ENCODE measurements around the gene UFSP2. TPM values are rescaled to one million over a fixed set of nuclear protein-coding genes. Genes with fewer than 3 reads are reported as not detected.

Gene UFSP2
- total RNA-seq, 4 donors from 2014 or later: 36.7 to 49.0 (median 40.6) TPM

DNA sequence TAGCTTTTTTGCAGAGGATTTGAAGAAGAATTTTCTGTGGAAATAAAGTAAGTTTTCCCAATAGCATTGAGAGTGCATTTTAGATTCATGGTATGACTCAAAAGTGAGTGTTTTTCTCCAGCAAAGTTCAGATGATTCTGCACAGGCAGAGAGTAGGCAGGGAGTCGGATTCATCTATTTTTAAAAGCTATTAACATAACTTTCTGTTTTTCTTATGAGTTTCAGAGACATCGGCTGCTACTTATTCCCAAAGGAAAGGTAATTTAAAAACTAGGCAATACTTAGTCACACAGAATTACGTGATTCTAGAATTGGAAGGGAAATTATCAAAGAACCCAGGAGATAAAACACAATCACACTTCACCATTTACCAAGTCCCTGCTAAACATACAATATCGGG lies 41.3 kb upstream of the UFSP2 start:
- no peak overlapping the region for H3K4me3 ChIP-seq
- TF ChIP-seq POLR2AphosphoS5 (IDR thresholded peaks at IDR 0.05): no peak
- TF ChIP-seq, protein P1, sequence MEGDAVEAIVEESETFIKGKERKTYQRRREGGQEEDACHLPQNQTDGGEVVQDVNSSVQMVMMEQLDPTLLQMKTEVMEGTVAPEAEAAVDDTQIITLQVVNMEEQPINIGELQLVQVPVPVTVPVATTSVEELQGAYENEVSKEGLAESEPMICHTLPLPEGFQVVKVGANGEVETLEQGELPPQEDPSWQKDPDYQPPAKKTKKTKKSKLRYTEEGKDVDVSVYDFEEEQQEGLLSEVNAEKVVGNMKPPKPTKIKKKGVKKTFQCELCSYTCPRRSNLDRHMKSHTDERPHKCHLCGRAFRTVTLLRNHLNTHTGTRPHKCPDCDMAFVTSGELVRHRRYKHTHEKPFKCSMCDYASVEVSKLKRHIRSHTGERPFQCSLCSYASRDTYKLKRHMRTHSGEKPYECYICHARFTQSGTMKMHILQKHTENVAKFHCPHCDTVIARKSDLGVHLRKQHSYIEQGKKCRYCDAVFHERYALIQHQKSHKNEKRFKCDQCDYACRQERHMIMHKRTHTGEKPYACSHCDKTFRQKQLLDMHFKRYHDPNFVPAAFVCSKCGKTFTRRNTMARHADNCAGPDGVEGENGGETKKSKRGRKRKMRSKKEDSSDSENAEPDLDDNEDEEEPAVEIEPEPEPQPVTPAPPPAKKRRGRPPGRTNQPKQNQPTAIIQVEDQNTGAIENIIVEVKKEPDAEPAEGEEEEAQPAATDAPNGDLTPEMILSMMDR (IDR thresholded peaks at IDR 0.05): no peak
- no peak for TF ChIP-seq POLR2A (IDR thresholded peaks at IDR 0.05; ENCODE audit: low read depth)
- no peak for TF ChIP-seq EP300 (IDR thresholded peaks at IDR 0.05)
- H3K27ac ChIP-seq (replicated peaks in 1 of 4): no peak overlapping the region
- H3K9me3 ChIP-seq: no peaks in the 10 kb centered on the region
- no peak for DNase-seq (ENCODE audit: extremely low spot score)
- H3K4me1 ChIP-seq: peaks cover 7 to 16% (median 13%) of the 10 kb centered on the region in 4 donors
- 55% methylated on average over 4 of the region's 4 CpGs for WGBS
- H3K27me3 ChIP-seq: peaks cover 0 to 4% (median 0%) of the 10 kb centered on the region in 4 donors
- intact Hi-C loops (cut with DNase I): loop anchor here (5.0 kb wide), 1 partner anchor 40 kb away; the partner anchor contains the start of gene UFSP2
- no peaks in the 10 kb centered on the region for H3K36me3 ChIP-seq

- 93% methylated on average over 3 of the region's 3 CpGs for WGBS
- TF ChIP-seq EP300 (IDR thresholded peaks at IDR 0.05) (no peak), POLR2AphosphoS5 (IDR thresholded peaks at IDR 0.05) (no peak), POLR2A (IDR thresholded peaks at IDR 0.05; ENCODE audit: low read depth) (no peak)
- TF ChIP-seq, protein P1 (IDR thresholded peaks at IDR 0.05): no peak
- intact Hi-C loops (cut with DNase I): loop anchor here (5.0 kb wide), 1 partner anchor 38 kb away; the partner anchor contains the start of gene UFSP2
- H3K36me3 ChIP-seq: no peaks in the 10 kb centered on the region
- no peak for DNase-seq (ENCODE audit: extremely low spot score)
- H3K27ac ChIP-seq (replicated peaks in 1 of 4): no peak overlapping the region
- H3K4me1 ChIP-seq: peaks cover 4 to 11% (median 10%) of the 10 kb centered on the region in 4 donors
- H3K27me3 ChIP-seq: no peaks in the 10 kb centered on the region
- no peaks in the 10 kb centered on the region for H3K9me3 ChIP-seq
- H3K4me3 ChIP-seq: no peak overlapping the region
These were observed 39.9 kb upstream of the UFSP2 start for GRCh38 chr4:185465707-185466106.

GRCh38 chr4:185464887-185465286 lies 39.1 kb upstream of the UFSP2 start:
- H3K36me3 ChIP-seq: no peaks in the 10 kb centered on the region
- H3K4me3 ChIP-seq: no peak overlapping the region
- TF ChIP-seq POLR2AphosphoS5 (IDR thresholded peaks at IDR 0.05) (no peak), POLR2A (IDR thresholded peaks at IDR 0.05; ENCODE audit: low read depth) (no peak), EP300 (IDR thresholded peaks at IDR 0.05) (no peak)
- TF ChIP-seq, protein P1 (IDR thresholded peaks at IDR 0.05): no peak
- no peak for DNase-seq (ENCODE audit: extremely low spot score)
- H3K9me3 ChIP-seq: no peaks in the 10 kb centered on the region
- peaks cover 0 to 4% (median 2%) of the 10 kb centered on the region in 4 donors for H3K4me1 ChIP-seq
- no peak overlapping the region for H3K27ac ChIP-seq (replicated peaks in 1 of 4)
- H3K27me3 ChIP-seq: no peaks in the 10 kb centered on the region
- whole genome bisulfite sequencing: 3% methylated on average over 1 of the region's 1 CpG
- intact Hi-C loops (cut with DNase I): loop anchor here (5.0 kb wide), 1 partner anchor 38 kb away; the partner anchor contains the start of gene UFSP2

- H3K27me3 ChIP-seq: no peaks in the 10 kb centered on the region
- no peaks in the 10 kb centered on the region for H3K9me3 ChIP-seq
- TF ChIP-seq POLR2AphosphoS5 (IDR thresholded peaks at IDR 0.05) (no peak), EP300 (IDR thresholded peaks at IDR 0.05) (no peak), POLR2A (IDR thresholded peaks at IDR 0.05; ENCODE audit: low read depth) (no peak)
- TF ChIP-seq, protein P1 (IDR thresholded peaks at IDR 0.05): no peak
- no peak overlapping the region for H3K4me3 ChIP-seq
- H3K27ac ChIP-seq (replicated peaks in 1 of 4): no peak overlapping the region
- intact Hi-C loops (cut with DNase I): no loop called here
- no peaks in the 10 kb centered on the region for H3K36me3 ChIP-seq
- no peaks in the 10 kb centered on the region for H3K4me1 ChIP-seq
- WGBS: 81% methylated on average over 6 of the region's 6 CpGs
- no peak for DNase-seq (ENCODE audit: extremely low spot score)
These were observed 38.4 kb upstream of the UFSP2 start for GRCh38 chr4:185464183-185464582.

- TF ChIP-seq EP300 (IDR thresholded peaks at IDR 0.05) (no peak), POLR2AphosphoS5 (IDR thresholded peaks at IDR 0.05) (no peak), POLR2A (IDR thresholded peaks at IDR 0.05; ENCODE audit: low read depth) (no peak)
- TF ChIP-seq, protein P1 (IDR thresholded peaks at IDR 0.05): no peak
- Histone ChIP-seq H3K4me1 (no peaks in the 10 kb centered on the region), H3K27me3 (no peaks in the 10 kb centered on the region), H3K27ac (replicated peaks in 1 of 4) (no peak overlapping the region), H3K36me3 (no peaks in the 10 kb centered on the region), H3K9me3 (no peaks in the 10 kb centered on the region), H3K4me3 (no peak overlapping the region)
- intact Hi-C loops (cut with DNase I): no loop called here
- DNase-seq (ENCODE audit: extremely low spot score): no peak
- WGBS: 95% methylated on average over 6 of the region's 6 CpGs
These were observed 37.8 kb upstream of the UFSP2 start for GRCh38 chr4:185463541-185463940.
